T-helper 1 cell (primary cell): ENCODE data around the gene SESTD1.

Experiments used
- DNase-seq, 5 donors: peaks; one replicate each; pipeline ENCODE4 v3.0.0-alpha.2; 2012 to 2020
- total RNA-seq, 4 donors: gene quantifications; one replicate each; lab custom pipeline; 2026; lab: John Stamatoyannopoulos, UW

The SESTD1 gene
- total RNA-seq = 5.6 to 19.8 (median 13.8) reads per million in 4 donors

- DNase-seq = peak; percentile 28 to 54 (median 36)
Measured at GRCh38 chr2:179264368-179265081, at the start of gene SESTD1. TSS of gene SESTD1 (minus strand) at chr2:179264832. CDS start at chr2:179191841, 72,991 bp downstream.

- no peak for DNase-seq
Measured at GRCh38 chr2:179313057-179313456, 48.4 kb upstream of the SESTD1 start.

GRCh38 chr2:179311101-179311500 is 46.5 kb upstream of the SESTD1 start:
- DNase-seq = no peak

- DNase-seq = no peak
Measured at GRCh38 chr2:179307616-179308371, 43.2 kb upstream of the SESTD1 start.

GRCh38 chr2:179305125-179305524 is 40.5 kb upstream of the SESTD1 start:
- DNase-seq = no peak

GRCh38 chr2:179304424-179304823 is 39.8 kb upstream of the SESTD1 start:
- no peak for DNase-seq

GRCh38 chr2:179302764-179303571 is 38.3 kb upstream of the SESTD1 start:
- no peak for DNase-seq

GRCh38 chr2:179302149-179302548 is 37.5 kb upstream of the SESTD1 start:
- DNase-seq = no peak

GRCh38 chr2:179298666-179299065 is 34.0 kb upstream of the SESTD1 start:
- no peak for DNase-seq

- no peak for DNase-seq
Measured at GRCh38 chr2:179297927-179298326, 33.3 kb upstream of the SESTD1 start.

- no peak for DNase-seq
Measured at GRCh38 chr2:179290329-179290728, 25.7 kb upstream of the SESTD1 start.

- DNase-seq = no peak
Measured at GRCh38 chr2:179285060-179285459, 20.4 kb upstream of the SESTD1 start.

GRCh38 chr2:179277429-179278196 is 13.0 kb upstream of the SESTD1 start:
- DNase-seq = no peak

- no peak for DNase-seq
Measured at GRCh38 chr2:179275253-179276012, 10.8 kb upstream of the SESTD1 start.

GRCh38 chr2:179274749-179275148 is 10.1 kb upstream of the SESTD1 start:
- no peak for DNase-seq

GRCh38 chr2:179273461-179273962 is 8.9 kb upstream of the SESTD1 start:
- DNase-seq = no peak

GRCh38 chr2:179272406-179273192 is 8.0 kb upstream of the SESTD1 start:
- no peak for DNase-seq

- no peak for DNase-seq
Measured at GRCh38 chr2:179270689-179271088, 6.1 kb upstream of the SESTD1 start.

GRCh38 chr2:179268277-179268925 is 3.8 kb upstream of the SESTD1 start:
- DNase-seq = peak in 1 of 5 donors; percentile 47

GRCh38 chr2:179266271-179266670 is 1.6 kb upstream of the SESTD1 start:
- no peak for DNase-seq
